Epithelial cell of esophagus (primary cell): ENCODE data around the gene AKAP13.
"Not testable (repeated sequence)": the region's sequence is repeated elsewhere in the genome, so short reads cannot be mapped to it uniquely, and the experiment has no call there.

Source experiments
- DNase-seq: peaks from one replicate; pipeline ENCODE4 v3.0.0; 2010; ENCODE audit warnings: low read depth
- H3K4me3 ChIP-seq: 2 replicates; pipeline ENCODE4 v1.5.1; 2011; ENCODE audit warnings: mild to moderate bottlenecking, low read length, control low read depth
- TF ChIP-seq, protein P1 (sequence below): IDR thresholded peaks from 2 replicates; pipeline ENCODE4 v1.5.1; 2011; ENCODE audit warnings: low read depth, mild to moderate bottlenecking, low read length, control low read depth, inconsistent platforms; ENCODE audit not compliant: insufficient read depth; ENCODE audit errors: missing control alignments

AKAP13 gene

DNA sequence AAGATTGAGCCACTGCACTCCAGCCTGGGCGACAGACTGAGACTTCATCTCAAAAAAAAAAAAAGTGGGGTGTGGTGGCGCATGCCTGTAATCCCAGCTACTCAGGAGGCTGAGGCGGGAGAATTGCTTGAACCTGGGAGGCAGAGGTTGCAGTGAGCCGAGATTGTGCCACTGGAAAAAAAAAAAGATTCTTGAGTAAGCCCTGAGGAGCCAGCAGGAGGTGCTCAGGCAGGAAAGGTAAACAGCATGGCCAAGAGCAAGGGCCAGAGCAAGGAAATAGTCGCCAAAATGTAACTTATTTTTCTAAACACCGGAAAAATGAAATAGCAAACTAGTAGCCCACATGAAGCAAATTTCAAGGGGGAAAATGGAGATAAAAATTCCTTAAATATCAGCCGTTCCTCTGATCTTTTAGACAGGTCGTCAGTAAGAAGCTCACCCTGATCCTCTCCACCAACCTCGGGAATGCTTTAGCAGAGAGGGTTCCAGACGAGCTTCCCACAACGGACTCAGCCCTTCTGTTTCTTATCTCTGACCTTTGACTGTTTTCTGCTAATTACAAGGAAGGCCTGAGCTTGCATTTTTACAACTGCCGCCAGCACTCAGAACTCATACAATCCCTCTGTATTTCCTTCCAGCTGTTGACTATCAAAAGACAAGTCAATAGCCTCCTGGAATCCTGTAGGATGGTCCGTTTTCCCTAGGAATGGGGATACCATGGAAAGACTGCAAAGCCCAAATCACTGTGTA is 45.0 kb upstream of the AKAP13 start:
- TF ChIP-seq, protein P1, sequence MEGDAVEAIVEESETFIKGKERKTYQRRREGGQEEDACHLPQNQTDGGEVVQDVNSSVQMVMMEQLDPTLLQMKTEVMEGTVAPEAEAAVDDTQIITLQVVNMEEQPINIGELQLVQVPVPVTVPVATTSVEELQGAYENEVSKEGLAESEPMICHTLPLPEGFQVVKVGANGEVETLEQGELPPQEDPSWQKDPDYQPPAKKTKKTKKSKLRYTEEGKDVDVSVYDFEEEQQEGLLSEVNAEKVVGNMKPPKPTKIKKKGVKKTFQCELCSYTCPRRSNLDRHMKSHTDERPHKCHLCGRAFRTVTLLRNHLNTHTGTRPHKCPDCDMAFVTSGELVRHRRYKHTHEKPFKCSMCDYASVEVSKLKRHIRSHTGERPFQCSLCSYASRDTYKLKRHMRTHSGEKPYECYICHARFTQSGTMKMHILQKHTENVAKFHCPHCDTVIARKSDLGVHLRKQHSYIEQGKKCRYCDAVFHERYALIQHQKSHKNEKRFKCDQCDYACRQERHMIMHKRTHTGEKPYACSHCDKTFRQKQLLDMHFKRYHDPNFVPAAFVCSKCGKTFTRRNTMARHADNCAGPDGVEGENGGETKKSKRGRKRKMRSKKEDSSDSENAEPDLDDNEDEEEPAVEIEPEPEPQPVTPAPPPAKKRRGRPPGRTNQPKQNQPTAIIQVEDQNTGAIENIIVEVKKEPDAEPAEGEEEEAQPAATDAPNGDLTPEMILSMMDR = no peak
- no peak overlapping the region for H3K4me3 ChIP-seq
- no peak for DNase-seq

DNA sequence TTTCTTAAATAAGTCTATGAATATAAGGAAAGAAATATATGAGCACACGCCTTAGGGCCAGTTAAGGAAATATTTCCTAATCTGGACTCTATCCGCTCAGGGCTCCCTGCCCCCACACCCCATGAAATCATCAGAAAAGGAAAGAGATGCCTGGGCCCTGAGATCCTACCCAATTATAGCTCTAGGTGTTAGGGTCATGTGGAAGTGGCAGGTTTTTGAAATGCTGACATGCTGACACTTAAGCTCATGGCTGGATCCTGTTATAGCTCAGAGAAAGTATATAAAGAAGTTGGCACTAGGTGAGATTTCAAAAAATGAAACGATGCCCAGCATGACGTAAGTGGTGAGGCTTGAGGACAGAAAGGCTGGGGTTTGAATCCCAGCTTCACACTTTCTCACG is 43.5 kb upstream of the AKAP13 start:
- H3K4me3 ChIP-seq = no peak overlapping the region
- no peak for DNase-seq
- TF ChIP-seq, protein P1 = no peak

DNA sequence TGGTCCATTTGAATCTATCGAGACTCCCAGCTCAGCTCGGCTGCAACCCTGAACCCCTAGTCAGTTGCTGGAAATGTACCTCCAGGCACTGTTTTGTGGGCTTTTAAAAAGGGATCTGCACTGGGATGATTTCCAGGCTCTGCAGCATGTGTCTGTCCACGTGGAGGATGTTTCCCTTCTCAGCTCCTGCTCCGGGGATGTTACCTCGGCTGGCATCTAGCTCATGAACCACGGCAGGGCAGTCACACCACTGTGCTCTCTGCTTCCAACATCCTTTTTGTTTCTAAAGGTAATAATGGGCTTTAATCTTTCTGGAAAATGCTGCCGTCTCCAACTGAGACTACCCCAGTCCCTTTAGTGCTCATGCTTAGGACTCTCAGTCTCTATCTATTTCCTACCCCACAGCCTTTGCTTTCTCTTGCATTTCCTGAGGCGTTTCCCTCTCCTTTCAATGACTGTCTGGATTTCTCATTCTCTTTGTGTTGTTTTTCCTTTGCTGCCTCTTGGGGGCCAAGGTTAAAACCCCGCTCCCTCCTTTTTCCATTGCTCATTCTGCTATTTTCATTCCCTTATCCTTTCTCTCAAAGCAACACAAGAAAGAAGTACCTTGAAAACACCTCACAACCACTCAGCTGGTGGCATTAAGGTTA is 42.9 kb upstream of the AKAP13 start:
- TF ChIP-seq, protein P1 = no peak
- H3K4me3 ChIP-seq = no peak overlapping the region
- DNase-seq = no peak

DNA sequence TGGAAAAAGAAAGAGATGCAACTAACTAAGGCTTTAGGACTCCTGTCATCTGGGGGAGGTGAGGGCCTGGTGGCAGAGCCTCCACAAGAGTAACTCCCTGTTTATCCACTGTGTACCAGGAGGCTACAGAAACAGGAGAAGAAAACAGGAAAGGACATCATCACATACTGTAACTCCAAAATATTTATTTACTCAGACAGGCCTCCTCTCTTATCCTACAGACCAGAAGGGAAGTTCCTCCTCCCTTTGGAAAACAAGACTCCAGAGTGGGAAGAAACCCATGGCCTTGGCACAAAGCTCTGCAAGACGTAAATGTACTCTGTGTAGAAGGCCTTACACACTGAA is 40.1 kb upstream of the AKAP13 start:
- no peak for DNase-seq
- H3K4me3 ChIP-seq = no peak overlapping the region
- TF ChIP-seq, protein P1 = no peak

DNA sequence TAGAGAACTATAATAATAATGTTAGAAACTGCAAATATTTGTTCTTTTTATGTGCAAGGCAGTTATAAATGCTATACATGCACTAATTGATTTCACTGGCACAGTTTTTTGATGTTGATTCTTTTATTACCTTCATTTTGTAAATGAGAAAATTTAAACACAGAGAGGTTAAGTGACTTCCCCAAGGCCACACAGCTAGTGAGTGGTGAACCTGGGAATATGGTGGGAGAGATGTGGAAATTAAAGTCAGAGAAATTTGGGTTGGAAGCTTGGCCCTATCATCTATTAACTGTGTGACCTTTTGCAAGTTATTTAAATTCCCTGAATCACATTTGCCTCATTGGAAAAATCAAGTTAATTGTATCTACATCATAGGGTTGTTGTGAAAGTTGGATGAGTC is 39.6 kb upstream of the AKAP13 start:
- TF ChIP-seq, protein P1 = no peak
- DNase-seq = no peak

DNA sequence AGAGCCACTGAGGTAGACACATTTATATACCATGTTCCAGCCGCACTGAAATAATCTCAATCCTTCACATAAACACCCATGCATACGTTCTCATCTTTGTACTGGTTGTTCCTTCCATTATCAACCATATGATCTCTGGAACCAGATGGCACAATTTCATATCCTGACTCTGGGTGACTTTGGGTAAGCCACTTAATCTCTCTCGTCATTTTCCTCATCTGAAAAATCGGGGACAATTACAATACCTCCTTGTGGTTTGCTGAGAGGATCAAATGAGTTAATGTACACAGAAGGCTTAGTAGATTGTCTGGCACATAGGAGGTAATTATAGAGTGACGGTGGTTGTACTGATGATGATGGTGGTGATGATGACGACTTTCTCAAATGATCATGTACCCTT is 38.2 kb upstream of the AKAP13 start:
- H3K4me3 ChIP-seq = not testable (repeated sequence)

More for the DNA sequence above, 39.6 kb upstream of the AKAP13 start:
- H3K4me3 ChIP-seq = no peak overlapping the region

DNA sequence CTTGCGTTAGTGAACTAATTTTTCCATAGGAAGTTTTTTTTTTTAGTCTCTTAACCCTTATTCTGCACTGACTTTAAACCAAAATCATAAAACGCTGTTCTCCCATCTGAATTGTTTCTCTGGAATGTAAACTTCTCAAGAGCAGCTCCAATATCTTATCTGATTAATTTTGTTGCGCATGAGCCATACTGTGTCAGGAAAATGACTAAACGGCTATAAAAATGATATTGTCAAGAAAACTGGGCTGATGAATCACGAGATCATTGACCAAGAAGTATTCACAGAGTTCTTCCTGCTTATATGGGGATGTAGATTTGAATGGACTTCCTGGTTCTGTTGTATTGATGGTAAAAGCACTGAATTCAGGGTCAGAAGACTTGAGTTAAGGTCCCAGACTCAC is 37.0 kb upstream of the AKAP13 start:
- not testable (repeated sequence) for H3K4me3 ChIP-seq
- DNase-seq = peak; percentile 92

More for the DNA sequence above, 38.2 kb upstream of the AKAP13 start:
- DNase-seq = not testable (repeated sequence)

DNA sequence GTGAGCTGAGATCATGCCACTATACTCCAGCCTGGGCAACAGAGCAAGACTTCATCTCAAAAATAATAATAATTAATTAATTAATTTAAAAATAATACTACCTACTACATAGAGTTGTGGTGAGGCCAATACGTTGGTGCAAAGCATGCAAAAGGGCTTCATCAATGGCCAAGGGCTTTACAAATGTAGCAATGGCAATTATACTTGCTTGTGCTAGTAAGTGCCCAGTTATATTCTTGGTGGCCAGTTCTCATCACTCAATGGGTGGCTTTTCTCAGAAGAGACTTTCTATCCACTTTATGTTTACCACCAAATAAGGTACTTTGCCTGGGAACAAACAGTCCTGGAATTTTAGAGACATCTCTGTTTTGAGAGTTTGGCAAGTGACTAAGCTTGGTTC is 36.2 kb upstream of the AKAP13 start:
- not testable (repeated sequence) for H3K4me3 ChIP-seq
- peak; percentile 35 for DNase-seq

DNA sequence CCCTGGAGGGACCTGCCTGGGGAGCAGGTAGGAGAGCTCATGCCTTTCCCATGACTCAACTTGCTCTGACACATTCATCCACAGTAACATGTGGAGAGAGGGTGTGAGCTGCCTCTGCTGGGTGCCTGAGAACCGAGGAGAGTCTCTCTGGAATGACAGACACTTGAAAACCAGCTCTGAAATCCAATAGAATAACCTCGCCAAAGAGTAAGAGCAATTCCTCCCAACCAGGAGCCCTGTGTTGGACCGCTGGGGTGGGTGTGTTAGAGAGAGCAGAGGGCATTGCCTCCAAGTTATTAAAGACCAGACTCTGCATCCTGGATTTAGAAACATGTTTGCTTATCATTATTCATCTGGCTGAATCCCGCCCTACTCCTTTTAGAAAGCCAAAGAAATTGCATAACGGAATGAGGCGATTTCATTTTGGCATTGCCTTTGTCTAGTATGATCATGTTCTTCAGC is 35.7 kb upstream of the AKAP13 start:
- peak; percentile 89 for DNase-seq
- H3K4me3 ChIP-seq = not testable (repeated sequence)

DNA sequence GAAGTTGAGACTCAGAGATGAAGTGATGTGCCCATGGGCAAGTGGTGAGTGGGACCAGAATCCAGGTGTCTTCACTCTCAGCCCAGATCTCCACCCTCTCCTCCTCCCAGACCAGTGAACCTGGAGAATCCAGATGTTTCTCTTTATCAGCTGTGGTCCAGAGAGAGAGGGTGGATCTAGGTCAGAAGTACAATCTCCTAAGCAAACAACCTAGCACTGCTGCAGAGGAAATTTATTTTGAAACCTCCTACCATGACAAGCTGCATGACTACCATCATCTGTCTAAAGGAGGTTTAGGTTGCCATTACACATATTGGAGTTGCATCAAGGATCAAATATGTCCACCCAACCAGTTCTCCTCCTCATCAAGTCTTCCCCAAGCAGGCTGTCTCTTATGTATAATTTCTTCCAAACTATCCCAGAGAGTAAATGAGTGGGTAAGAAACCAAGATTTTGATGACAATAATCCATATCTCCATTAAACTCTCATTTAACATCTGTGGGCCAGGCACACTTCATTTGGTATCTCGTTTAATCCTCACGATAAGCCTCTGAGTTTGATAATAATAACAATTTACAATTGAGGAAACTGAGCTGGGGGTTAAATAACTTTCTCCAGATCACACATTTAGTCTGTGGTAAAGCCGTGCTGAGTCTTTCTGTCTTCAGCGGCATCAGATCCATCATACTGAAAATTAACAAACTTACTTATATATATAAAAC is 35.0 kb upstream of the AKAP13 start:
- peak; percentile 73 for DNase-seq
- H3K4me3 ChIP-seq = not testable (repeated sequence)

DNA sequence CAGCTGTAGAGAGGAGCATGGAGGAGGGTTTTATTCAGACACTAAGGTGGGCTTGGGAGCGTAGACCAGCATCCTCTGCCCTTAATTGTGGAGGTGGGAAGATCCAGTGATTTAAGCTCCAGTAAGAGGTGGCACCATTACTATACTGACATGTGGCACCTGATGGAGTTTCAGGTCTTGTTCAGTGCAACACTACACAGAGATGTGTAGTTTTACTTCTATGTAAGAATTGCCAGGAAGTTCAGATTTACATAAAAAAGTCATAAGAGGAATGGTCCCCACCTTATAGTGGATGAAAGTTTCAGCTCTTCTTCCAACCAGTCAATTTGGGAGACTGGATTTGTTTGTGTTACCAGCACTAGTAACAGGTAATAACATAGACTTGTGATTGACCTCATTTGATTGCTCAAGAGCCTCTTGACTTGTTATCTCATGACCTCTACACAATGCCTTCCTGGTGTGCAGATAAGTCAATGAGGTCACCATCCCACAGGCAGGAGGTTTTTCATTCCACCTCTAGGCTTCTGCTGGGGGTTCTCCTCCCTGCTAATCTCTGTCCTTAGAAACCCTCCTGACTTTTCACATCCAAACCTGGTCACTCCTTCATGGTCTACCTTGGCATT is 33.8 kb upstream of the AKAP13 start:
- H3K4me3 ChIP-seq = not testable (repeated sequence)
- DNase-seq = peak; percentile 40

DNA sequence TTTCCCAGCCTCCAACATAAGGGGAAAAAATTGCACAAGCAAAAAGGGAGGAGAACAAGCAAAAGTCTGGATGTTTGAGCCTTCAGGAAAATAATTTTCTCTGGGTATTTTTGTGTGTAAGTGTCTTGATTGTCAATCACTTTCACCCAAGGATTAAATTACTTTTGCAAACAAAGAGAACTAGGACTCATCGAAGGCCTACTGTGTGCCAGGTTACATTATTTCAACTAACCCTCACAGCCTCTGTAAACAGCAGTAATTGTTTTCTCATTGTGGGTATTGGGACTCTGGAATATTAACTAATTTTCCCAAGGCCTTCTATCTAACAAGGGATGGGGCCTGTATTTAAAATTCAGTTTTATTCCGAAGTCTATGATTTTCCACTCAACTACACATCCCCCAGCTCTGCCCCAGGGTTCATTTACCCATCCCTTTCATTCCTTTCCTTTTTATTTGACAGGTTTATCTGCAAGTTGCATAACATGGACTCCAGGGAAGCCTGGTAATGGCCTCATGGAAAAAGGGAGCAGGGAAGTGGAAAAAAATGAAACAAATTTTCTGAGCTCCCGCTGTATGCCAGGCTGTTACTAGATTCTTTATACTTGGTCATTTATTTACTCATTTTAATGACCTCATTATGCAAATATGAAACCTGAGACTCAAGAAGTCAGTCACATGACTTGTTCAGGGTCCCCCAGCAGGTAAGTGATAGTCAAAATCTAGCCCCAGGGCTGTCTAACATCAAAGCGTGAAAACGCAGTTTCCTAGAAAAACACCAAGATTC is 32.9 kb upstream of the AKAP13 start:
- H3K4me3 ChIP-seq = not testable (repeated sequence)

More for the DNA sequence above, 32.9 kb upstream of the AKAP13 start:
- DNase-seq = not testable (repeated sequence)
